Uterus (tissue), 2 donors: ENCODE results near the gene EXOC1.

Source experiments
- CTCF ChIP-seq, 4 experiments: fragments of 200-600 bp in 2 of 4; fragments of 450-650 bp in 2 of 4; sonication (generic) in 2 of 4; IDR thresholded peaks; one replicate each; pipeline ENCODE4 v1.5.1; 2016 to 2019; ENCODE audit warnings: antibody characterized with exemption in 4 of 4, mild to moderate bottlenecking in 2 of 4, moderate library complexity in 1 of 4
- POLR2A ChIP-seq, 2 donors: fragments of 450-650 bp; IDR thresholded peaks; one replicate each; pipeline ENCODE4 v1.6.1; 2016; ENCODE audit warnings: antibody characterized with exemption in 2 of 2, mild to moderate bottlenecking in 1 of 2, moderate library complexity in 1 of 2

- TF ChIP-seq POLR2A (IDR thresholded peaks at IDR 0.05) (no peak), CTCF (IDR thresholded peaks at IDR 0.05) (no peak)
Measured at GRCh38 chr4:55874831-55875230, 21.4 kb downstream of the EXOC1 start.
